ENCODE data around the gene NHS. TPM values are rescaled to one million over a fixed set of nuclear protein-coding genes. Genes with fewer than 3 reads are reported as not detected.
A peak's percentile ranks its signal among the peaks of the same experiment; 100 is the strongest.

The NHS gene
- total RNA-seq, 1 donor from 2014 or later: 12.1 TPM

GRCh38 chrX:17560385-17560784, 185.4 kb downstream of the NHS start:
- DNase-seq (ENCODE audit: low spot score): no peak
- Histone ChIP-seq H2AFZ (replicated peaks) (no peak overlapping the region), H4K20me1 (ENCODE audit: low read depth) (no peaks in the 10 kb centered on the region), H3K4me2 (no peak overlapping the region), H3K4me1 (peaks cover 7% of the 10 kb centered on the region), H3K9ac (no peak overlapping the region), H3K27me3 (no peaks in the 10 kb centered on the region), H3K27ac (no peak overlapping the region), H3F3A (ENCODE audit: low read depth) (peaks cover 3% of the 10 kb centered on the region), H3K4me3 (no peak overlapping the region), H3K79me2 (ENCODE audit: low read depth) (no peaks in the 10 kb centered on the region), H3K9me3 (ENCODE audit: low read depth) (no peaks in the 10 kb centered on the region), H3K36me3 (no peaks in the 10 kb centered on the region)
- TF ChIP-seq EZH2 (IDR thresholded peaks at IDR 0.05) (no peak), EZH2phosphoT487 (IDR thresholded peaks at IDR 0.05) (no peak)
- TF ChIP-seq, protein P1, sequence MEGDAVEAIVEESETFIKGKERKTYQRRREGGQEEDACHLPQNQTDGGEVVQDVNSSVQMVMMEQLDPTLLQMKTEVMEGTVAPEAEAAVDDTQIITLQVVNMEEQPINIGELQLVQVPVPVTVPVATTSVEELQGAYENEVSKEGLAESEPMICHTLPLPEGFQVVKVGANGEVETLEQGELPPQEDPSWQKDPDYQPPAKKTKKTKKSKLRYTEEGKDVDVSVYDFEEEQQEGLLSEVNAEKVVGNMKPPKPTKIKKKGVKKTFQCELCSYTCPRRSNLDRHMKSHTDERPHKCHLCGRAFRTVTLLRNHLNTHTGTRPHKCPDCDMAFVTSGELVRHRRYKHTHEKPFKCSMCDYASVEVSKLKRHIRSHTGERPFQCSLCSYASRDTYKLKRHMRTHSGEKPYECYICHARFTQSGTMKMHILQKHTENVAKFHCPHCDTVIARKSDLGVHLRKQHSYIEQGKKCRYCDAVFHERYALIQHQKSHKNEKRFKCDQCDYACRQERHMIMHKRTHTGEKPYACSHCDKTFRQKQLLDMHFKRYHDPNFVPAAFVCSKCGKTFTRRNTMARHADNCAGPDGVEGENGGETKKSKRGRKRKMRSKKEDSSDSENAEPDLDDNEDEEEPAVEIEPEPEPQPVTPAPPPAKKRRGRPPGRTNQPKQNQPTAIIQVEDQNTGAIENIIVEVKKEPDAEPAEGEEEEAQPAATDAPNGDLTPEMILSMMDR (IDR thresholded peaks at IDR 0.05): no peak
- H3K36me3 Mint-ChIP-seq: no peaks in the 10 kb centered on the region
- peaks cover 30% of the 10 kb centered on the region for H3K4me1 Mint-ChIP-seq
- H3K27me3 Mint-ChIP-seq (ENCODE audit: insufficient read depth, low read depth): no peaks in the 10 kb centered on the region
- no peak overlapping the region for H3K4me3 Mint-ChIP-seq
- no peaks in the 10 kb centered on the region for H3K9me3 Mint-ChIP-seq
- H3K27ac Mint-ChIP-seq: peak overlapping the region; percentile 15

DNA sequence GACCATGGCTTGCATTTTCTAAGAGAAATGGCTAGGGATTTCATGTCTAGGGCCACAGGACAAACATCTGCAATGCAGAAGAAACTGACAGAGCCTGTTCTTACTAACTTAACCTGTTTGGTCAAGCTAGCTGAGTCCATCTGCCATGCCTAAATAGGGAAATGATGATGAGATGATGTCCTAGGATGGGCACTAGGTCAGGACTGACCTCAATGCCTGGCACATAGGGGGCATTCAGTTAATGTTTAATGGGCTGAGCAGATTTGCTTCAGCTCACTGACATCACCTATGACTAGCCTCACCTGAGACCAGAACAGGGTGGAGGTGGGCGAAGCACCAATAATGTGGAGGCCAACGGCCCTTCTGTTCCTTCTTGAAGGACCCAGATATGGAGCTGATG, 188.1 kb downstream of the NHS start:
- no peaks in the 10 kb centered on the region for H3K27me3 Mint-ChIP-seq (ENCODE audit: insufficient read depth, low read depth)

DNA sequence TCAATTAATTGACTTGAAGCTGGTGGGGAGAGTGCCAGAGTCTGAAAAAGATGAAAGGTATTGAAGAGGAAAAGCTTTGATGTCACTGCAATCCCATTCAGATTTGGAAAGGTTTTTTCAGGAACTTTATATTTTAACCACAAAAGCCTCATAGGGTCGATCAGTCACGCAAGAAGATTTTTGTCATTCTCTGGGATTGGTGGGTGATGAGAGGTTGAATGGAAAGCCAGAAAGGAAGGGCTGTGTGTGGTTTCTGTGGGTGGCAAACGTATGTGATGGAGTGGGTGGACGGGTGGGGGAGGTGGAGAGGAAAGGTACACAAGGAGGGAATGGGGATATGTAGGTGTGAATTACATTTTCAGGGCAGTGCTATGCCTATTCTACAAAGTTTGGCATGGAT, 188.5 kb downstream of the NHS start:
- Histone ChIP-seq H3K27me3 (no peaks in the 10 kb centered on the region), H3K9me3 (ENCODE audit: low read depth) (no peaks in the 10 kb centered on the region), H3K79me2 (ENCODE audit: low read depth) (no peaks in the 10 kb centered on the region), H3K4me3 (no peak overlapping the region), H3K9ac (no peak overlapping the region), H2AFZ (replicated peaks) (no peak overlapping the region), H3K36me3 (no peaks in the 10 kb centered on the region), H3F3A (ENCODE audit: low read depth) (peaks cover 3% of the 10 kb centered on the region), H4K20me1 (ENCODE audit: low read depth) (no peaks in the 10 kb centered on the region), H3K4me1 (peaks cover 7% of the 10 kb centered on the region), H3K27ac (no peak overlapping the region), H3K4me2 (no peak overlapping the region)
- Mint-ChIP-seq H3K4me1 (peaks cover 34% of the 10 kb centered on the region), H3K4me3 (no peak overlapping the region), H3K9me3 (no peaks in the 10 kb centered on the region), H3K36me3 (no peaks in the 10 kb centered on the region), H3K27ac (no peak overlapping the region), H3K27me3 (ENCODE audit: insufficient read depth, low read depth) (no peaks in the 10 kb centered on the region)
- no peak for TF ChIP-seq EZH2phosphoT487 (IDR thresholded peaks at IDR 0.05)
- TF ChIP-seq, protein P1 (IDR thresholded peaks at IDR 0.05): no peak
- TF ChIP-seq EZH2 (IDR thresholded peaks at IDR 0.05): no peak
- DNase-seq (ENCODE audit: low spot score): no peak

More for the DNA sequence above, 188.1 kb downstream of the NHS start:
- no peak overlapping the region for H3K27ac ChIP-seq
- H4K20me1 ChIP-seq (ENCODE audit: low read depth): no peaks in the 10 kb centered on the region
- no peaks in the 10 kb centered on the region for H3K79me2 ChIP-seq (ENCODE audit: low read depth)
- Mint-ChIP-seq H3K27ac (no peak overlapping the region), H3K36me3 (no peaks in the 10 kb centered on the region), H3K4me3 (no peak overlapping the region), H3K9me3 (no peaks in the 10 kb centered on the region), H3K4me1 (peaks cover 33% of the 10 kb centered on the region)
- no peaks in the 10 kb centered on the region for H3K27me3 ChIP-seq
- TF ChIP-seq EZH2 (IDR thresholded peaks at IDR 0.05) (no peak), EZH2phosphoT487 (IDR thresholded peaks at IDR 0.05) (no peak)
- TF ChIP-seq, protein P1 (IDR thresholded peaks at IDR 0.05): no peak
- no peak overlapping the region for H3K4me3 ChIP-seq
- H3K4me1 ChIP-seq: peaks cover 7% of the 10 kb centered on the region
- peaks cover 3% of the 10 kb centered on the region for H3F3A ChIP-seq (ENCODE audit: low read depth)
- no peaks in the 10 kb centered on the region for H3K9me3 ChIP-seq (ENCODE audit: low read depth)
- H3K36me3 ChIP-seq: no peaks in the 10 kb centered on the region
- no peak overlapping the region for H3K9ac ChIP-seq
- no peak overlapping the region for H3K4me2 ChIP-seq
- DNase-seq (ENCODE audit: low spot score): no peak
- H2AFZ ChIP-seq (replicated peaks): no peak overlapping the region

Data from neural progenitor cell (in vitro differentiated cells).